Urothelium cell line (cell line): ENCODE measurements around the gene AADACL2.

Experiments
- DNase-seq: peaks from one replicate; pipeline ENCODE4 v3.0.0; 2011; ENCODE audit warnings: low spot score, mixed read lengths
- FAIRE-seq: peaks from 2 replicates; lab custom pipeline; 2011; peaks lifted over from hg19 to GRCh38; lab: Jason Lieb, UNC

The AADACL2 gene, protein sequence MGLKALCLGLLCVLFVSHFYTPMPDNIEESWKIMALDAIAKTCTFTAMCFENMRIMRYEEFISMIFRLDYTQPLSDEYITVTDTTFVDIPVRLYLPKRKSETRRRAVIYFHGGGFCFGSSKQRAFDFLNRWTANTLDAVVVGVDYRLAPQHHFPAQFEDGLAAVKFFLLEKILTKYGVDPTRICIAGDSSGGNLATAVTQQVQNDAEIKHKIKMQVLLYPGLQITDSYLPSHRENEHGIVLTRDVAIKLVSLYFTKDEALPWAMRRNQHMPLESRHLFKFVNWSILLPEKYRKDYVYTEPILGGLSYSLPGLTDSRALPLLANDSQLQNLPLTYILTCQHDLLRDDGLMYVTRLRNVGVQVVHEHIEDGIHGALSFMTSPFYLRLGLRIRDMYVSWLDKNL

DNA sequence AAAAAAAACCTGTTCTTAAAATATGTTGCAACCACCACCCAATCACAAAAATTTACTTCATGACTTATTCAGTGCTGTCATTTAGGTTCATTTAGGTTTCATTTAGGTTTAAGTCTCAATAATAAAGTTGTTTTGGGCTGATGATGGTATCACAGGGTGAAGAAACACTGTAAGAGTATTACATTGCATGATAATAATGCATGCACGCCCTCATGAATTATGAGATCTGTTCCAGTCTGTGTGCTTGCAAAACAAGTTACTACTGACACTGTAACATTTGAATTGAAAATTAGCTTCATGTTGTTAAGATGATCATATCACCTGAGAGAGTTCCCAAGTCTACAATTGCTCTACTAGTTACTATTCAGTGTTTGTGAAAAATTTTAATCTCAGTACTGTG is at the start of gene AADACL2:
AADACL2 (plus strand) TSS at position 315 of the 400 bp plus-strand sequence. CDS start 109 bp downstream, outside the sequence.
- DNase-seq, result no peak

DNA sequence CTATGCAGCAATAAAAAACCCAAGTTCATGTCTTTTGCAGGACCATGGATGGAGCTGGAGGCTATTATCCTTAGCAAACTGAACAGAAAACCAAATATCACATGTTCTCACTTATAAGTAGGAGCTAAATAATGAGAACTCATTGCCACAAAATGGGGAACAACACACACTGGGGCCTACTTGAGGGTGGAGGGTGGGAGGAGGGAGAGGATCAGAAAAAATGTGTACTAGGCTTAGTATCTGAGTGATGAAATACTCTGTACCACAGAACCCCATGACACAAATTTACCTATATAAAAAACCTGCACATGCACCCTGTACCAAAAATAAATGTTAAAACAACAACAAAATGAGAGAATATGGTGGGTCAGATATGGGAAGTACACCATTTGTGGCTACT is 49.6 kb upstream of the AADACL2 start:
- DNase-seq, result no peak
- no peak for FAIRE-seq

More for the DNA sequence above, at the start of gene AADACL2:
- no peak for FAIRE-seq

DNA sequence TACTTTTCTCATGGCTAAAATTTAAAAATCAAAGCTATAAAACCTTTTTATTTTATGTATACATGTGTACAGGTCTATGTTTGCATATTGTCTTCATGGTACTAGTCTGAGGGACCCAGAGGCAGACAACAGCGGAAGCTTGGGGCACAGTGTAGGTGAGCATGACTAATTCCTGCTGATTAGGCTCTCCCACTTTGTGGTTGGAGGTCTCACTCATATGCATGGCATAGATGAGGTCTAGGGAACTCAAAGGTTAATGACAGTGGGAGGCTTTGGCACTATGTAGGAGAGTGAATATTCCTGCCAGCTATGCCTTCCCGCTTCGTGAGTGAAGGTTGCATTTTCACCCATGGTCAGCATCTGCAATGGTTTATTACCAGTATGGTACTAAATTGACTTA is 47.5 kb upstream of the AADACL2 start:
- no peak for FAIRE-seq
- DNase-seq, result no peak

- DNase-seq (no peak), FAIRE-seq (no peak)
Measured at GRCh38 chr3:151687076-151687475, 46.7 kb upstream of the AADACL2 start.

- DNase-seq (no peak), FAIRE-seq (no peak)
Measured at GRCh38 chr3:151688571-151688970, 45.2 kb upstream of the AADACL2 start.

GRCh38 chr3:151690645-151691044 is 43.1 kb upstream of the AADACL2 start:
- FAIRE-seq (no peak), DNase-seq (no peak)

- DNase-seq (no peak), FAIRE-seq (no peak)
Measured at GRCh38 chr3:151697496-151697895, 36.2 kb upstream of the AADACL2 start.

GRCh38 chr3:151707216-151707615 is 26.5 kb upstream of the AADACL2 start:
- DNase-seq (no peak), FAIRE-seq (no peak)

- FAIRE-seq, result no peak
Measured at GRCh38 chr3:151708868-151709267, 24.9 kb upstream of the AADACL2 start.

DNA sequence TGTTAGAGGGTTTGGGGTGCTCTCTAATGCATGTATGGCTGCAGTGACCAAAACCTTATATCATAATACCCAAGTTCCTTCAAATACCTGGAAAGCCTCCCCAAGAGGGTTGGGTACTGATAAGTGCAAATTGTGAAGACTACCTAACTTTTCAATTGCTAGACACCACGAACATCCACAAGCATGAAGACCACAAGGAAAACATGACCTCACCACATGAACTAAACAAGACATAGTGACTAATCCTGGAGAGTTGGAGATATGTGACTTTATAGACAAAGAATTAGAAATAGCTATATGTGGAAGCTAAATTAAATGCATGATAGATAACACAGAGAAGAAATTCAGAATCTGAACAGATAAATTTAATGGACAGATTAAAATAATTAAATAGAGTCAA is 23.9 kb upstream of the AADACL2 start:
- FAIRE-seq (no peak), DNase-seq (no peak)

More at GRCh38 chr3:151708868-151709267, 24.9 kb upstream of the AADACL2 start:
- no peak for DNase-seq

DNA sequence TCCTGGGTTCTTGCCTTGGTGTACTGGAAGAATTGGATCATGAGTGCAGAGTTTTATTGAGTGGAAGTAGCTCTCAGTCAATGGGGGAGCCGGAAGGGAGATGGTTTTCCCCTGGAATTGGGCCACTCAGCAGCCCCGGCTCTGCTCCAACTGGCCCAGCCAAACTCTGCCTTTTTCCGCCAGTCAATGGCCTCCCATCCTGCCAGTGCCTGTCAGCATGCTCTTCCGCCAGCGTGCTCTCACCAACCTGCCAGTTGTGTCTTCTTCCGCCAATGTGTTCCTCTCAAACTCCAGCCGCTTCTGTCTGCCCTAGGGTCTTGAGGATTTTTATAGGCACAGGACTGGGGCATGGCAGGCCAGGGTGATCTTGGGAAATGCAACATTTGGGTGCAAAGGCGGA is 12.4 kb upstream of the AADACL2 start:
- FAIRE-seq (no peak), DNase-seq (no peak)

DNA sequence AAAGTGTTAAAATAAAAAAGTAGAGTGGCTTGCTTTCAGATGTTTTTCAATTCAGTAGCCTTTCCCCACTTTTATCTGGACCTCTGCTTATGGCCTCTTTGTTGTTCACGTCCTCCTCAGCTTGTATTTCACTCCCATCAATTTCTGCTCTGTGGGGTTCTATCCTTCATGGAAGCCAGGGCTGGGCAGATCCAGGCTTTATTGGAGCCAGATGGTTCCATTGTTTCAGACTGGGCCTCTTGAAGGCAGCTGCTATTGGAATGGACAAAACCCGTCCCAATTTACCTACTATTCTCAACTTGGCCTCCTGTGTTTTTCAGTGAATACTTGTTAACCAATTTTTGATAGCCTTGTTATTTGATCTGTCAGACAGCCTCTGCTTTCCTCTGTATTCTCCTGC is 10.9 kb upstream of the AADACL2 start:
- DNase-seq (no peak), FAIRE-seq (no peak)

GRCh38 chr3:151724576-151725562 is 8.9 kb upstream of the AADACL2 start:
- DNase-seq (no peak), FAIRE-seq (no peak)

GRCh38 chr3:151726016-151726415 is 7.7 kb upstream of the AADACL2 start:
- no peak for FAIRE-seq
- DNase-seq, result peak; percentile 5

DNA sequence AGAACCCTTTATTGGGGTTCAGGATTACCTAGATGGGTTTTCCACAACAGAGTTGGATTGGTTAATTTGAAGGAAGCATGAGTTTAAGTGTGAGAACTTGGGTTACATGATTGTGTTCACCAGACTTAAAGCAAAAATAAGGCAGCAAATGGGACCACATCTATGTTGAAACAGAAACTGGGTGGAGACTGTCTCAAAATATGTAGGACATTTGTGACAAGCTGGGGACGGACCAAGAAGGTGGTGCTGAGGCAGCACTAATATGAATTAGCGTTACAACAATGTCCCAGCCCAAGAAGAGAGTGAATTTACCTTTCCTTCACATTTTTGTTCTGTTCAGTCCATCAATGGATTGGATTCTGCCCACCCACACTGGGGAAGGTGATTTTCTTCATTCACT is 866 bp upstream of the AADACL2 start:
- no peak for FAIRE-seq
- DNase-seq, result no peak

DNA sequence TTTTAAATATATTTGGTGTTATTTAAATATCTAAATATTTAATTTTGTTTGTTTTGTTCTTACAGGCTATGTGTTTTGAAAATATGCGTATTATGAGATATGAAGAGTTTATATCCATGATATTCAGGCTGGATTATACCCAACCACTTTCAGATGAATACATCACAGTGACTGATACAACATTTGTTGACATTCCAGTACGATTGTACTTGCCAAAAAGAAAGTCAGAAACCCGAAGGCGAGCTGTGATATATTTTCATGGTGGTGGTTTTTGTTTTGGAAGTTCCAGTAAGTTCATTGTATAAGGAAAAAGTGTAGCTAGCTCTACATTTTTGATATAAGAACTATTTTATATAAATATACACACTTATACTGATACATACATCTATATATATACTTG is 6.9 kb downstream of the AADACL2 start:
- DNase-seq, result no peak
- no peak for FAIRE-seq

DNA sequence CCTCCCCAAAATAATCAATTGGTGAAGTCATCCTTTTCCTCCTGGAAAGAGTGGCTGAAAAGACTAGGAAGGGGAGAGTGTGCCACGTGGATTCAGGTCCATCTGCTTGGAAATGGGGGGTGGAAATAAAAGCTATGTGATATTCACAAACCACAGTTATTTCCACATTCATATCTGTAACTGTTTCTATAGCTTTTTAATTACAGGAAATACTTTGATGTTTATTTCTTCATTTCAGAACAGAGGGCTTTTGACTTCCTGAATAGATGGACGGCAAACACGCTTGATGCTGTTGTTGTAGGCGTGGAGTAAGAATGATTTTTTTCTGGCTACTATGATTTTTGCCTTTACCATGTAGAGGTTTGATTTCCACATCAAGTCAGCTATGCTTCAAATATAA is 10.1 kb downstream of the AADACL2 start:
- no peak for DNase-seq
- no peak for FAIRE-seq

DNA sequence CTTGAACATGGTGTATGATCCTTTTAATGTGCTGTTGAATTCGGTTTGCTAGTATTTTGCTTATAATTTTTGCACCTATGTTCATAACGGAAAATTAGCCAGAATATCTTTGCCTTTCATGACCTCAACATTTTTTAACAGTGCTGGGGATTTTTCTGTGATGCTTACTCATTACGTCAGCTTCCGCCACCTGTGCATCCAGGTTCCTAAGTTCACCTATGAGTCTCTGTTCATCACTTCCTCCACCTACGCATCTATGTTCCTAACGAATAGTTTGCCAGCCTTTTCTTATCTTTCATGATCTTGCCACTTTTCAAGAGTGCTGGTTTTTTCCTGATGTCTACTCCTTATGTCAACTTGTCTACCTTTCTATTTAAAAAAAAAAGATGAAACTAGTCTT is 16.5 kb downstream of the AADACL2 start:
- FAIRE-seq (no peak), DNase-seq (no peak)

- DNase-seq, result no peak
- no peak for FAIRE-seq
Measured at GRCh38 chr3:151750678-151751077, 17.0 kb downstream of the AADACL2 start.

GRCh38 chr3:151751161-151751560 is 17.4 kb downstream of the AADACL2 start:
- no peak for DNase-seq

DNA sequence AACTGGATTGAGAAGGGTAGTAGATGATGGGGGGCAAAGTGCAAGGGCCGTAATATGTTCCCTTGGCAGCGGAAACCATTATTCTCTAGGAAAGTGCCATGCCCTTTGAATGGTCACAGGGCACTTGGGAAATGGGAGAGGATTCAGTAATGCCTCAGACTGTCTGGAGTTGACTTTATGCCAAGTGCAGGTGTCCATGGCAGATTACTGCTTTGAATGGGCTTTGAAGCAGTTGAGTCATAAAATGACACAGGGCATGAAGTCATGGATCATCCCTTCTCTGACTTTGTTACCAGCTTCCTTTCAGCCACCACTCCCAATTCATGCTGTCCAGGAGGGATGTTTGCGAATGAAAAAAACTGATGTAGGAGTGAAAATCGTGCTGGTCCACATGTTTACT is 20.1 kb downstream of the AADACL2 start:
- FAIRE-seq, result no peak
- DNase-seq, result peak; percentile 32

More at GRCh38 chr3:151751161-151751560, 17.4 kb downstream of the AADACL2 start:
- FAIRE-seq, result no peak

DNA sequence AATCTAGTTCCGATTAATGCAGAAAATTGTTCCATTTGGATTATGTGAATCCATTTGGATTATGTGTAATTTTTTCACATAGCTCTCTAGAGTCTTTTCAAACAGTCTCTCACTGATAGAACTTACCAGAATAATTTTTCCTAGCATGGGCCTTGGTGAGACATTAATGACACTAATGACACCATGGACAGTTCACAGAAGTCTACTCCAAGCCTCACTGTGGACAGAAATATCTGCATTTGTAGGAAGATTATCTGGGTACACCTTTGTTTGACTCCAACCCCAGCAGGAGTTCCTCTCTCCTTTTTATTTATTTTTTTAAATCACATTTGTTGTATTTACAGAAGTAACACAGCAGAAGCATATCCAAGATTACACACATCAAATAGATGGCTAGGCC is 27.9 kb downstream of the AADACL2 start:
- DNase-seq (no peak), FAIRE-seq (no peak)
